ENCODE data around the gene FANCI. TPM values are rescaled to one million over a fixed set of nuclear protein-coding genes. Genes with fewer than 3 reads are reported as not detected.

Gene FANCI
- total and polyA plus RNA-seq, 4 donors = 3.2 to 11.9 (median 6.3) TPM

DNA sequence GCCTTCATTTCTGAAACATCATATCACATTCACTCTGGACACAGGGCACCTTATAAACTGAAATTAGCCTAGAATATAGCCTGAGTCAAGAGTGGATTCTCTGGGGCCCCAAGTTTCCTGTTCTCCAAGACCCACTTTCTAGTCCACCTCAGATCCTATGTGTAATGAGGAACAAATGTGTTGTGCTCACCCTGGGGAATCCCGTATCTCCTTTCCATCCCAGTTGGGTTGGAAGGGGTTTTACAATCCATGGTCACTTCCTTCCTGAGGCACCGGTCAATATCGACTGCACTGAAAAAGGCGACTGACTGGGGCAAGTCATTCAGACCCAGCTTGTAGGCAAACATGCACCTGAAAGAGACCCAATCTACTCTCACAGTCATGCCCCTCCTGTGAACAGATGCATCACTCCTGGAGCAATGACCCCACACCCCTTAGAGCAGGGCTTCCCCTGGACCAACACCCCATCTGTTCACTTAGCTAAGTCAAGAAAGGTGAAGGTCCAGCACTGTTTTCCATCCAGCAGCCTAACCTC is 73.5 kb downstream of the FANCI start:
- 27 to 59% methylated on average over 4 of the region's 4 CpGs for WGBS, 2 donors
- no peak for ATAC-seq (ENCODE audit: insufficient read depth, low FRiP score)

GRCh38 chr15:89319678-89320077 is 75.9 kb downstream of the FANCI start:
- Histone ChIP-seq H3K27me3 (ENCODE audit: control insufficient read depth in 3 of 3, insufficient read depth in 3 of 3, low read length in 2 of 3) (no peaks in the 10 kb centered on the region), H3K4me1 (ENCODE audit: control insufficient read depth in 5 of 5, insufficient read depth in 5 of 5, low read length in 5 of 5) (peaks cover 0 to 4% (median 0%) of the 10 kb centered on the region in 5 donors), H3K36me3 (ENCODE audit: control insufficient read depth in 4 of 4, insufficient read depth in 4 of 4, low read length in 4 of 4) (peaks cover 44 to 83% (median 67%) of the 10 kb centered on the region in 4 donors), H3K4me3 (no peak overlapping the region), H3K9ac (ENCODE audit: insufficient read depth in 1 of 2, low read length in 2 of 2) (no peak overlapping the region), H3K27ac (ENCODE audit: low read depth in 1 of 2, low read length in 1 of 2) (no peak overlapping the region), H3K9me3 (ENCODE audit: control insufficient read depth in 4 of 4, insufficient read depth in 3 of 4, low read length in 3 of 4) (no peaks in the 10 kb centered on the region)
- 90 to 94% methylated on average over 9 of the region's 9 CpGs for WGBS, 2 donors
- no peak for ATAC-seq (ENCODE audit: insufficient read depth, low FRiP score)
- DNase-seq = no peak
- TF ChIP-seq, protein P1, sequence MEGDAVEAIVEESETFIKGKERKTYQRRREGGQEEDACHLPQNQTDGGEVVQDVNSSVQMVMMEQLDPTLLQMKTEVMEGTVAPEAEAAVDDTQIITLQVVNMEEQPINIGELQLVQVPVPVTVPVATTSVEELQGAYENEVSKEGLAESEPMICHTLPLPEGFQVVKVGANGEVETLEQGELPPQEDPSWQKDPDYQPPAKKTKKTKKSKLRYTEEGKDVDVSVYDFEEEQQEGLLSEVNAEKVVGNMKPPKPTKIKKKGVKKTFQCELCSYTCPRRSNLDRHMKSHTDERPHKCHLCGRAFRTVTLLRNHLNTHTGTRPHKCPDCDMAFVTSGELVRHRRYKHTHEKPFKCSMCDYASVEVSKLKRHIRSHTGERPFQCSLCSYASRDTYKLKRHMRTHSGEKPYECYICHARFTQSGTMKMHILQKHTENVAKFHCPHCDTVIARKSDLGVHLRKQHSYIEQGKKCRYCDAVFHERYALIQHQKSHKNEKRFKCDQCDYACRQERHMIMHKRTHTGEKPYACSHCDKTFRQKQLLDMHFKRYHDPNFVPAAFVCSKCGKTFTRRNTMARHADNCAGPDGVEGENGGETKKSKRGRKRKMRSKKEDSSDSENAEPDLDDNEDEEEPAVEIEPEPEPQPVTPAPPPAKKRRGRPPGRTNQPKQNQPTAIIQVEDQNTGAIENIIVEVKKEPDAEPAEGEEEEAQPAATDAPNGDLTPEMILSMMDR (IDR thresholded peaks at IDR 0.05; ENCODE audit: control extremely low read depth, extremely low read depth) = no peak

More for the DNA sequence above, 73.5 kb downstream of the FANCI start:
- Histone ChIP-seq H3K9me3 (ENCODE audit: control insufficient read depth in 4 of 4, insufficient read depth in 3 of 4, low read length in 3 of 4) (no peaks in the 10 kb centered on the region), H3K36me3 (ENCODE audit: control insufficient read depth in 4 of 4, insufficient read depth in 4 of 4, low read length in 4 of 4) (peaks cover 43 to 59% (median 51%) of the 10 kb centered on the region in 4 donors), H3K27me3 (ENCODE audit: control insufficient read depth in 3 of 3, insufficient read depth in 3 of 3, low read length in 2 of 3) (no peaks in the 10 kb centered on the region), H3K4me1 (ENCODE audit: control insufficient read depth in 5 of 5, insufficient read depth in 5 of 5, low read length in 5 of 5) (peaks cover 0 to 4% (median 0%) of the 10 kb centered on the region in 5 donors), H3K4me3 (no peak overlapping the region), H3K9ac (ENCODE audit: insufficient read depth in 1 of 2, low read length in 2 of 2) (no peak overlapping the region), H3K27ac (ENCODE audit: low read depth in 1 of 2, low read length in 1 of 2) (no peak overlapping the region)
- TF ChIP-seq, protein P1 (IDR thresholded peaks at IDR 0.05; ENCODE audit: control extremely low read depth, extremely low read depth) = no peak
- no peak for DNase-seq

DNA sequence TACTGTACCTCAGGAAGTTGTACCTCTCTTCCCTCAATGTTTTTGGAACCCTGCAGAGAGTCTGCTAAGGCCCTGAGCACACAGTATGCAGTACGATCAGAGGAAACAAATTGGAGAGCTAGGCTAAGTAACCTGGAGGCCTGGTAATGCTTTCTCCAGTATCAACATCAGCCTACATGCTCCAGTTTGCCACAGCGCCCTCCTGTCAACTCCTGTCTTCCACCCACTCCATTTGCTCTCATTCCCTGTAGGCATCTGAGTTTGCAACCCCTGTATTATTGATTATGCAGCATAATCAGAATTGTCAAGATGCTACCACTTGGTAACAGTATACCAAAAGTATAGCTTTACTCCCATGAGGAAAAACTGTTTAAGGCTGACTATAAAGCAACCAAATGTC is 76.4 kb downstream of the FANCI start:
- TF ChIP-seq, protein P1 (IDR thresholded peaks at IDR 0.05; ENCODE audit: control extremely low read depth, extremely low read depth) = no peak
- Histone ChIP-seq H3K36me3 (ENCODE audit: control insufficient read depth in 4 of 4, insufficient read depth in 4 of 4, low read length in 4 of 4) (peaks cover 43 to 84% (median 65%) of the 10 kb centered on the region in 4 donors), H3K27ac (ENCODE audit: low read depth in 1 of 2, low read length in 1 of 2) (no peak overlapping the region), H3K4me1 (ENCODE audit: control insufficient read depth in 5 of 5, insufficient read depth in 5 of 5, low read length in 5 of 5) (peaks cover 0 to 3% (median 0%) of the 10 kb centered on the region in 5 donors), H3K9ac (ENCODE audit: insufficient read depth in 1 of 2, low read length in 2 of 2) (no peak overlapping the region), H3K4me3 (no peak overlapping the region), H3K27me3 (ENCODE audit: control insufficient read depth in 3 of 3, insufficient read depth in 3 of 3, low read length in 2 of 3) (no peaks in the 10 kb centered on the region), H3K9me3 (ENCODE audit: control insufficient read depth in 4 of 4, insufficient read depth in 3 of 4, low read length in 3 of 4) (no peaks in the 10 kb centered on the region)
- WGBS, 2 donors = 93 to 95% methylated on average over 2 of the region's 2 CpGs
- ATAC-seq (ENCODE audit: insufficient read depth, low FRiP score) (no peak), DNase-seq (no peak)

Data from lung (tissue), 12 donors.